ENCODE measurements around the gene NOXO1. TPM values are rescaled to one million over a fixed set of nuclear protein-coding genes. Genes with fewer than 3 reads are reported as not detected.

The NOXO1 gene
- total and polyA plus RNA-seq, 12 donors: 0.28 to 3.3 (median 0.53) TPM; not detected in 7

- WGBS, 4 donors: 57 to 66% (median 65%) methylated on average over 8 to 19 of the region's 19 CpGs
- intact Hi-C loops (cut with DNase I): loop anchor here in 1 of 2 donors (5.0 kb wide), 1 partner anchor 70 kb away; no protein-coding TSS in a partner anchor
- no peaks in the 10 kb centered on the region for H3K27me3 ChIP-seq
Measured at GRCh38 chr16:1932050-1933028, 48.9 kb downstream of the NOXO1 start.

GRCh38 chr16:1930338-1930720 lies 50.9 kb downstream of the NOXO1 start:
- no peak for DNase-seq
- H3K9me3 ChIP-seq (replicated peaks in 1 of 3): no peaks in the 10 kb centered on the region
- WGBS, 4 donors: 76 to 87% (median 82%) methylated on average over 6 to 10 of the region's 10 CpGs
- peaks cover 6 to 8% of the 10 kb centered on the region in 2 donors for H3K4me1 ChIP-seq (replicated peaks in 1 of 2)
- H3K27ac ChIP-seq: no peak overlapping the region
- intact Hi-C loops (cut with DNase I): loop anchor here in 1 of 2 donors (5.0 kb wide), 1 partner anchor 68 kb away; no protein-coding TSS in a partner anchor
- TF ChIP-seq CTCF (IDR thresholded peaks at IDR 0.05) (no peak), POLR2A (IDR thresholded peaks at IDR 0.05) (no peak)
- H3K36me3 ChIP-seq (replicated peaks in 1 of 2): no peaks in the 10 kb centered on the region
- H3K27me3 ChIP-seq: no peaks in the 10 kb centered on the region
- H3K4me3 ChIP-seq: no peak overlapping the region

More at GRCh38 chr16:1932050-1933028, 48.9 kb downstream of the NOXO1 start:
- peaks cover 6 to 8% of the 10 kb centered on the region in 2 donors for H3K4me1 ChIP-seq (replicated peaks in 1 of 2)
- no peak overlapping the region for H3K27ac ChIP-seq
- TF ChIP-seq CTCF (IDR thresholded peaks at IDR 0.05) (peak in 1 of 6 experiments; percentile 25), POLR2A (IDR thresholded peaks at IDR 0.05) (no peak)
- no peak overlapping the region for H3K4me3 ChIP-seq
- no peaks in the 10 kb centered on the region for H3K9me3 ChIP-seq (replicated peaks in 1 of 3)
- H3K36me3 ChIP-seq (replicated peaks in 1 of 2): no peaks in the 10 kb centered on the region
- DNase-seq: peak; percentile 45 to 67 (median 55)

- no peaks in the 10 kb centered on the region for H3K9me3 ChIP-seq (replicated peaks in 1 of 3)
- H3K36me3 ChIP-seq (replicated peaks in 1 of 2): no peaks in the 10 kb centered on the region
- peak; percentile 83 to 92 (median 91) for DNase-seq
- no peak for TF ChIP-seq POLR2A (IDR thresholded peaks at IDR 0.05)
- peak; percentile 53 to 100 (median 84) for TF ChIP-seq CTCF (IDR thresholded peaks at IDR 0.05)
- H3K27ac ChIP-seq: peak overlapping the region in 2 of 5 donors; percentile 45 to 55
- no peaks in the 10 kb centered on the region for H3K27me3 ChIP-seq
- intact Hi-C loops (cut with DNase I): loop anchor here in 1 of 2 donors (5.0 kb wide), 1 partner anchor 67 kb away; no protein-coding TSS in a partner anchor
- H3K4me1 ChIP-seq (replicated peaks in 1 of 2): peaks cover 6 to 8% of the 10 kb centered on the region in 2 donors
- 12 to 37% (median 20%) methylated on average over 7 to 70 of the region's 70 CpGs for WGBS, 4 donors
- peak overlapping the region in 2 of 4 donors; percentile 46 to 59 for H3K4me3 ChIP-seq
Measured at GRCh38 chr16:1929578-1930337, 51.5 kb downstream of the NOXO1 start.

- H3K36me3 ChIP-seq (replicated peaks in 1 of 2): no peaks in the 10 kb centered on the region
- 13 to 26% (median 15%) methylated on average over 8 to 11 of the region's 11 CpGs for WGBS, 4 donors
- H3K9me3 ChIP-seq (replicated peaks in 1 of 3): no peaks in the 10 kb centered on the region
- TF ChIP-seq CTCF (IDR thresholded peaks at IDR 0.05) (no peak), POLR2A (IDR thresholded peaks at IDR 0.05) (no peak)
- peak in 2 of 7 donors; percentile 23 to 46 for DNase-seq
- H3K27me3 ChIP-seq: no peaks in the 10 kb centered on the region
- peak overlapping the region in 2 of 5 donors; percentile 45 to 55 for H3K27ac ChIP-seq
- peaks cover 6 to 8% of the 10 kb centered on the region in 2 donors for H3K4me1 ChIP-seq (replicated peaks in 1 of 2)
- H3K4me3 ChIP-seq: peak overlapping the region in 2 of 4 donors; percentile 46 to 59
- intact Hi-C loops (cut with DNase I): no loop called here
Measured at GRCh38 chr16:1929105-1929504, 52.2 kb downstream of the NOXO1 start.

Data from adrenal gland (tissue), 12 donors.